ENCODE results near the gene NUDC. TPM values are rescaled to one million over a fixed set of nuclear protein-coding genes. Genes with fewer than 3 reads are reported as not detected.

NUDC gene
- total RNA-seq, 1 experiment from 2014 or later, result 118 TPM

GRCh38 chr1:26911399-26912146 is 10.0 kb upstream of the NUDC start:
- DNase-seq (ENCODE audit: low spot score), result no peak
- H3K9me3 Mint-ChIP-seq, result no peaks in the 10 kb centered on the region
- ChIA-PET POLR2A (no interaction called here), CTCF (no interaction called here)
- peaks cover 10% of the 10 kb centered on the region for H3K27me3 Mint-ChIP-seq (ENCODE audit: low read depth)
- H3K4me1 Mint-ChIP-seq, result no peaks in the 10 kb centered on the region
- no peak for ATAC-seq
- no peak overlapping the region for H3K4me3 Mint-ChIP-seq
- H3K27ac Mint-ChIP-seq, result no peak overlapping the region
- no peaks in the 10 kb centered on the region for H3K36me3 Mint-ChIP-seq
- no peak for TF ChIP-seq AR (CRISPR knock-in tag; IDR thresholded peaks at IDR 0.05)
- TF ChIP-seq ZNF219 (CRISPR knock-in tag; IDR thresholded peaks at IDR 0.05; ENCODE audit: borderline replicate concordance), result no peak
- no peak for TF ChIP-seq ERG (CRISPR knock-in tag; IDR thresholded peaks at IDR 0.05)
- TF ChIP-seq USF1 (CRISPR knock-in tag; IDR thresholded peaks at IDR 0.05), result no peak
- no peak for TF ChIP-seq NFATC4 (CRISPR knock-in tag; IDR thresholded peaks at IDR 0.05)
- no peak for TF ChIP-seq ZNF416 (CRISPR knock-in tag; IDR thresholded peaks at IDR 0.05)
- no peak for TF ChIP-seq RORB (CRISPR knock-in tag; IDR thresholded peaks at IDR 0.05)
- TF ChIP-seq ATF2 (CRISPR knock-in tag; IDR thresholded peaks at IDR 0.05; ENCODE audit: borderline replicate concordance, low read depth), result no peak
- no peak for TF ChIP-seq CBFB (CRISPR knock-in tag; IDR thresholded peaks at IDR 0.05; ENCODE audit: low read depth)
- no peak for TF ChIP-seq PRDM15 (CRISPR knock-in tag; IDR thresholded peaks at IDR 0.05)
- TF ChIP-seq NR2C2 (CRISPR knock-in tag; IDR thresholded peaks at IDR 0.05), result no peak
- TF ChIP-seq SP1 (CRISPR knock-in tag; conservative IDR thresholded peaks at IDR 0.05), result no peak

GRCh38 chr1:26912147-26912490 is 9.4 kb upstream of the NUDC start:
- CTCF ChIA-PET, result no interaction called here
- H3K27ac Mint-ChIP-seq, result no peak overlapping the region
- POLR2A ChIA-PET, result no interaction called here
- ATAC-seq, result no peak
- H3K9me3 Mint-ChIP-seq, result no peaks in the 10 kb centered on the region
- no peak for DNase-seq (ENCODE audit: low spot score)
- no peak overlapping the region for H3K4me3 Mint-ChIP-seq
- H3K27me3 Mint-ChIP-seq (ENCODE audit: low read depth), result peaks cover 12% of the 10 kb centered on the region
- no peaks in the 10 kb centered on the region for H3K4me1 Mint-ChIP-seq
- H3K36me3 Mint-ChIP-seq, result no peaks in the 10 kb centered on the region
- TF ChIP-seq ZNF671 (CRISPR knock-in tag; IDR thresholded peaks at IDR 0.05), result no peak
- TF ChIP-seq ZNF281 (CRISPR knock-in tag; IDR thresholded peaks at IDR 0.05), result no peak
- no peak for TF ChIP-seq E2F1 (CRISPR knock-in tag; IDR thresholded peaks at IDR 0.05)
- TF ChIP-seq ZNF512 (CRISPR knock-in tag; IDR thresholded peaks at IDR 0.05; ENCODE audit: borderline replicate concordance), result no peak
- TF ChIP-seq NFATC4 (CRISPR knock-in tag; IDR thresholded peaks at IDR 0.05), result no peak
- no peak for TF ChIP-seq CREM (CRISPR knock-in tag; IDR thresholded peaks at IDR 0.05)
